Breast epithelium (tissue), 4 donors: ENCODE measurements around the gene SLC10A3. TPM values are rescaled to one million over a fixed set of nuclear protein-coding genes. Genes with fewer than 3 reads are reported as not detected.

Experiments used
- DNase-seq, 2 donors: peaks; one replicate each; pipeline ENCODE4 v3.0.0-alpha.2; 2019; ENCODE audit warnings: low spot score in 2 of 2
- H3K27ac ChIP-seq, 2 donors: fragments of 200-600 bp; sonication (generic) in 1 of 2; one replicate each; pipeline ENCODE4 v1.5.1; 2016 to 2019; ENCODE audit warnings: mild to moderate bottlenecking in 1 of 2
- H3K27me3 ChIP-seq, 2 donors: fragments of 200-600 bp; sonication (generic) in 1 of 2; one replicate each; pipeline versions ENCODE4 v1.5.1 to v1.6.0; 2017 to 2019; ENCODE audit warnings: control low read depth in 1 of 2, mild to moderate bottlenecking in 1 of 2
- H3K36me3 ChIP-seq: fragments of 200-600 bp; one replicate; pipeline ENCODE4 v1.5.1; 2019
- H3K4me1 ChIP-seq, 2 donors: fragments of 200-600 bp; sonication (generic); one replicate each; pipeline ENCODE4 v1.5.1; 2016 to 2019; ENCODE audit warnings: control low read depth in 1 of 2
- H3K4me3 ChIP-seq, 3 donors: fragments of 200-600 bp; sonication (generic); 1 replicate in 2 of 3; 2 replicates in 1 of 3; pipeline ENCODE4 v1.5.1; 2016 to 2019; ENCODE audit warnings: mild to moderate bottlenecking in 3 of 3, moderate library complexity in 2 of 3
- H3K9me3 ChIP-seq, 2 donors: fragments of 200-600 bp; sonication (generic) in 1 of 2; one replicate each; pipeline ENCODE4 v1.5.1; 2016 to 2019; ENCODE audit warnings: control low read depth in 1 of 2
- CTCF ChIP-seq, 3 donors: fragments of 450-650 bp; IDR thresholded peaks; one replicate each; pipeline ENCODE4 v1.5.1; 2016 to 2017; ENCODE audit warnings: antibody characterized with exemption in 3 of 3, mild to moderate bottlenecking in 3 of 3, moderate library complexity in 3 of 3
- POLR2A ChIP-seq: fragments of 450-650 bp; IDR thresholded peaks from one replicate; pipeline ENCODE4 v1.6.1; 2016; ENCODE audit warnings: antibody characterized with exemption, mild to moderate bottlenecking, moderate library complexity
- POLR2AphosphoS5 ChIP-seq, 3 donors: sonication (generic); formaldehyde crosslinking; IDR thresholded peaks; one replicate each; pipeline ENCODE4 v1.6.1; 2017; ENCODE audit warnings: antibody characterized with exemption in 3 of 3
- intact Hi-C: fragments of 100-400 bp; cut with DNase I; formaldehyde crosslinking; loops from one replicate; pipeline ENCODE4 v1.15.1; 2023; ENCODE audit warnings: low total_unique reads
- total RNA-seq, 3 donors: library from RNA; depleted of rRNA; stranded (reverse); fragments of >200 nt; gene quantifications; one replicate each; pipeline ENCODE4 v1.1.0, GENCODE V29; 2016

Gene SLC10A3
- total RNA-seq, 3 donors from 2014 or later: 17.0 to 24.0 (median 19.5) TPM

- intact Hi-C loops: no loop called here
- peak; percentile 57 to 74 for DNase-seq
Observed at GRCh38 chrX:154486396-154487207, 3.8 kb downstream of the SLC10A3 start, which contains the start of gene UBL4A. Gene UBL4A (minus strand): TSS chrX:154486615. CDS start chrX:154486584, 31 bp downstream.

GRCh38 chrX:154486052-154486395 is 4.4 kb downstream of the SLC10A3 start:
- TF ChIP-seq CTCF (IDR thresholded peaks at IDR 0.05) (no peak), POLR2AphosphoS5 (IDR thresholded peaks at IDR 0.05) (no peak), POLR2A (no peak)
- Histone ChIP-seq H3K4me1 (peaks cover 0 to 7% of the 10 kb centered on the region in 2 donors), H3K27ac (peak overlapping the region; percentile 67 to 77), H3K36me3 (no peaks in the 10 kb centered on the region), H3K9me3 (no peaks in the 10 kb centered on the region), H3K27me3 (peaks cover 0 to 36% of the 10 kb centered on the region in 2 donors), H3K4me3 (peak overlapping the region; percentile 51 to 75 (median 66))
- intact Hi-C loops: no loop called here
- no peak for DNase-seq

More at GRCh38 chrX:154486396-154487207, 3.8 kb downstream of the SLC10A3 start, which contains the start of gene UBL4A:
- H3K4me1 ChIP-seq: peaks cover 0 to 7% of the 10 kb centered on the region in 2 donors
- H3K27me3 ChIP-seq: peaks cover 0 to 36% of the 10 kb centered on the region in 2 donors
- TF ChIP-seq POLR2AphosphoS5 (IDR thresholded peaks at IDR 0.05): no peak
- no peak for TF ChIP-seq POLR2A
- TF ChIP-seq CTCF (IDR thresholded peaks at IDR 0.05): no peak
- no peaks in the 10 kb centered on the region for H3K9me3 ChIP-seq
- H3K4me3 ChIP-seq: peak within 1 kb of the TSS; percentile 51 to 75 (median 66)
- H3K27ac ChIP-seq: peak within 1 kb of the TSS; percentile 76 to 77
- no peaks in the 10 kb centered on the region for H3K36me3 ChIP-seq

GRCh38 chrX:154485150-154486051 is 5.0 kb downstream of the SLC10A3 start:
- H3K27me3 ChIP-seq: peaks cover 0 to 36% of the 10 kb centered on the region in 2 donors
- peak overlapping the region; percentile 67 to 77 for H3K27ac ChIP-seq
- intact Hi-C loops: no loop called here
- H3K9me3 ChIP-seq: no peaks in the 10 kb centered on the region
- TF ChIP-seq CTCF (IDR thresholded peaks at IDR 0.05): no peak
- TF ChIP-seq POLR2AphosphoS5 (IDR thresholded peaks at IDR 0.05): no peak
- TF ChIP-seq POLR2A: no peak
- DNase-seq: no peak
- H3K4me3 ChIP-seq: peak overlapping the region; percentile 51 to 75 (median 66)
- H3K36me3 ChIP-seq: no peaks in the 10 kb centered on the region
- H3K4me1 ChIP-seq: peaks cover 0 to 7% of the 10 kb centered on the region in 2 donors

- peaks cover 0 to 7% of the 10 kb centered on the region in 2 donors for H3K4me1 ChIP-seq
- H3K9me3 ChIP-seq: no peaks in the 10 kb centered on the region
- no peak overlapping the region for H3K4me3 ChIP-seq
- TF ChIP-seq POLR2AphosphoS5 (IDR thresholded peaks at IDR 0.05): no peak
- TF ChIP-seq POLR2A: no peak
- no peak for TF ChIP-seq CTCF (IDR thresholded peaks at IDR 0.05)
- no peaks in the 10 kb centered on the region for H3K36me3 ChIP-seq
- no peak for DNase-seq
- no peak overlapping the region for H3K27ac ChIP-seq
- H3K27me3 ChIP-seq: peaks cover 0 to 36% of the 10 kb centered on the region in 2 donors
- intact Hi-C loops: no loop called here
Observed at GRCh38 chrX:154484255-154485149, 5.9 kb downstream of the SLC10A3 start.
